OCI-LY3 (cell line): ENCODE results near the gene ANKRD34B.

Source experiments
- EZH2phosphoT487 ChIP-seq: fragments of 200-600 bp; shearing (Covaris generic); IDR thresholded peaks from 2 replicates; pipeline ENCODE4 v1.6.1; 2018; ENCODE audit warnings: antibody characterized with exemption, mixed run types, low read depth
- TF ChIP-seq, protein P1 (sequence below): fragments of 200-600, 300-600 bp; sonication (generic); IDR thresholded peaks from 2 replicates; pipeline ENCODE4 v1.5.1; 2014; ENCODE audit warnings: antibody characterized with exemption, low read length, low read depth

DNA sequence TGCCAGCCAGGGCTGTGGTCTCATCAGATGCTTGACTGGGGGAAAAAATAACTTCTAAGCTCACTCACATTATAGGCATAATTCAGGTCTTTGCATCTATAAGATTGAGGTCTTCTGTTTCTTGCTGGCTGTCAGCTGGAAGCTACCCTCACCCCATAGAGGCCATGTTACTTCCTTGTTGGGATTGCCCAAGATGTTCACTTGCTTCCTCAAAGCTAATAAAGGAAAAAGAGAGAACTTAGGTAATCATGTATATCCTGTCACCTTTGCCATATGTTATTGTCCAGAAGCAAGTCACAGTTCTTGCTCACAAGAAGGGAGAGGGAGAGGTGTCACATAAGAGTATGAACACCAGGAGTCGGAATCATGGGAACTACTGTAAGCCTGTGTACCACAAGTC is 38.7 kb upstream of the ANKRD34B start:
- TF ChIP-seq, protein P1, sequence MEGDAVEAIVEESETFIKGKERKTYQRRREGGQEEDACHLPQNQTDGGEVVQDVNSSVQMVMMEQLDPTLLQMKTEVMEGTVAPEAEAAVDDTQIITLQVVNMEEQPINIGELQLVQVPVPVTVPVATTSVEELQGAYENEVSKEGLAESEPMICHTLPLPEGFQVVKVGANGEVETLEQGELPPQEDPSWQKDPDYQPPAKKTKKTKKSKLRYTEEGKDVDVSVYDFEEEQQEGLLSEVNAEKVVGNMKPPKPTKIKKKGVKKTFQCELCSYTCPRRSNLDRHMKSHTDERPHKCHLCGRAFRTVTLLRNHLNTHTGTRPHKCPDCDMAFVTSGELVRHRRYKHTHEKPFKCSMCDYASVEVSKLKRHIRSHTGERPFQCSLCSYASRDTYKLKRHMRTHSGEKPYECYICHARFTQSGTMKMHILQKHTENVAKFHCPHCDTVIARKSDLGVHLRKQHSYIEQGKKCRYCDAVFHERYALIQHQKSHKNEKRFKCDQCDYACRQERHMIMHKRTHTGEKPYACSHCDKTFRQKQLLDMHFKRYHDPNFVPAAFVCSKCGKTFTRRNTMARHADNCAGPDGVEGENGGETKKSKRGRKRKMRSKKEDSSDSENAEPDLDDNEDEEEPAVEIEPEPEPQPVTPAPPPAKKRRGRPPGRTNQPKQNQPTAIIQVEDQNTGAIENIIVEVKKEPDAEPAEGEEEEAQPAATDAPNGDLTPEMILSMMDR: no peak
- TF ChIP-seq EZH2phosphoT487: no peak
